GM06990 (cell line): ENCODE measurements around the gene MTOR.
"Not testable (repeated sequence)": the region's sequence is repeated elsewhere in the genome, so short reads cannot be mapped to it uniquely, and the experiment has no call there.

ENCODE experiments used
- DNase-seq: peaks from one replicate; pipeline ENCODE4 v3.0.0-alpha.2; 2011; ENCODE audit not compliant: insufficient read length; ENCODE audit errors: extremely low read depth
- H3K27me3 ChIP-seq: replicated peaks from 2 replicates; pipeline ENCODE4 v1.6.0; 2011; ENCODE audit warnings: low read length; ENCODE audit not compliant: control insufficient read depth, insufficient read depth
- H3K36me3 ChIP-seq: 2 replicates; pipeline ENCODE4 v1.5.1; 2011; ENCODE audit warnings: low read length; ENCODE audit not compliant: control insufficient read depth, insufficient read depth
- H3K4me3 ChIP-seq: replicated peaks from 2 replicates; pipeline ENCODE4 v1.5.1; 2011; ENCODE audit warnings: low read depth, mild to moderate bottlenecking, control low read depth, low read length
- CTCF ChIP-seq: IDR thresholded peaks from 2 replicates; pipeline ENCODE4 v1.5.1; 2011; ENCODE audit warnings: low read length, control low read depth, mild to moderate bottlenecking, inconsistent platforms; ENCODE audit not compliant: insufficient read depth, poor library complexity, severe bottlenecking

The MTOR gene

GRCh38 chr1:11262171-11263049 is at the start of gene MTOR:
TSS of gene MTOR (minus strand) at chr1:11262551. CDS start at chr1:11259409, 3,142 bp downstream.
- Histone ChIP-seq H3K36me3 (peaks cover 5% of the 10 kb centered on the region), H3K4me3 (peak within 1 kb of the TSS; percentile 85), H3K27me3 (no peaks in the 10 kb centered on the region)
- DNase-seq: peak; percentile 92
- peak; percentile 21 for TF ChIP-seq CTCF

GRCh38 chr1:11309385-11309784 is 47.0 kb upstream of the MTOR start:
- DNase-seq: no peak
- TF ChIP-seq CTCF: no peak
- Histone ChIP-seq H3K36me3 (no peaks in the 10 kb centered on the region), H3K4me3 (no peak overlapping the region), H3K27me3 (peaks cover 1% of the 10 kb centered on the region; the same call in 1 of the 2 replicates)

GRCh38 chr1:11308699-11309224 is 46.4 kb upstream of the MTOR start:
- DNase-seq: no peak
- H3K4me3 ChIP-seq: no peak overlapping the region
- peaks cover 1% of the 10 kb centered on the region; the same call in 1 of the 2 replicates for H3K27me3 ChIP-seq
- no peak for TF ChIP-seq CTCF
- no peaks in the 10 kb centered on the region for H3K36me3 ChIP-seq

GRCh38 chr1:11307852-11308251 is 45.5 kb upstream of the MTOR start:
- H3K27me3 ChIP-seq: peaks cover 1% of the 10 kb centered on the region; the same call in 1 of the 2 replicates
- DNase-seq: no peak
- no peak overlapping the region for H3K4me3 ChIP-seq
- H3K36me3 ChIP-seq: no peaks in the 10 kb centered on the region
- TF ChIP-seq CTCF: no peak

- not testable (repeated sequence) for DNase-seq, H3K36me3 ChIP-seq, H3K4me3 ChIP-seq, H3K27me3 ChIP-seq
These were observed 43.2 kb upstream of the MTOR start for GRCh38 chr1:11305516-11305915.

GRCh38 chr1:11302366-11302765 is 40.0 kb upstream of the MTOR start:
- Histone ChIP-seq H3K4me3 (no peak overlapping the region), H3K36me3 (no peaks in the 10 kb centered on the region), H3K27me3 (no peaks in the 10 kb centered on the region)
- DNase-seq: no peak
- TF ChIP-seq CTCF: no peak
